AML-193 (cell line): ENCODE data around the gene MYH9.
A peak's percentile ranks its signal among the peaks of the same experiment; 100 is the strongest.
"Not testable (repeated sequence)": the region's sequence is repeated elsewhere in the genome, so short reads cannot be mapped to it uniquely, and the experiment has no call there.

ENCODE experiments used
- DNase-seq, 2 experiments: peaks; one replicate each; lab custom pipeline; 2025; lab: John Stamatoyannopoulos, UW

The MYH9 gene

GRCh38 chr22:36267058-36267457 is 120.7 kb downstream of the MYH9 start:
- no peak for DNase-seq

GRCh38 chr22:36263886-36264664 is 123.7 kb downstream of the MYH9 start:
- DNase-seq = not testable (repeated sequence)

GRCh38 chr22:36263216-36263673 is 124.5 kb downstream of the MYH9 start:
- DNase-seq = peak; percentile 42 to 52

GRCh38 chr22:36262307-36262706 is 125.5 kb downstream of the MYH9 start:
- not testable (repeated sequence) for DNase-seq

GRCh38 chr22:36261675-36262074 is 126.1 kb downstream of the MYH9 start:
- not testable (repeated sequence) for DNase-seq

- no peak for DNase-seq
Measured at GRCh38 chr22:36259615-36260300, 128.0 kb downstream of the MYH9 start.

- DNase-seq = no peak
Measured at GRCh38 chr22:36258701-36259614, 128.8 kb downstream of the MYH9 start.

- DNase-seq = no peak
Measured at GRCh38 chr22:36257948-36258670, 129.7 kb downstream of the MYH9 start.

GRCh38 chr22:36257308-36257707 is 130.5 kb downstream of the MYH9 start:
- no peak for DNase-seq

GRCh38 chr22:36256478-36256877 is 131.3 kb downstream of the MYH9 start:
- no peak for DNase-seq

GRCh38 chr22:36255572-36255971 is 132.2 kb downstream of the MYH9 start:
- not testable (repeated sequence) for DNase-seq

GRCh38 chr22:36253523-36254490 is 134.0 kb downstream of the MYH9 start:
- no peak for DNase-seq

- DNase-seq = peak; percentile 24 to 43
Measured at GRCh38 chr22:36252754-36253522, 134.8 kb downstream of the MYH9 start, which contains the start of gene APOL1. APOL1 (plus strand) TSS chr22:36253133; CDS start chr22:36254956, 1,823 bp downstream.

GRCh38 chr22:36251979-36252608 is 135.7 kb downstream of the MYH9 start:
- DNase-seq = not testable (repeated sequence)

- DNase-seq = not testable (repeated sequence)
Measured at GRCh38 chr22:36250292-36250960, 137.3 kb downstream of the MYH9 start.

- no peak for DNase-seq
Measured at GRCh38 chr22:36249160-36249559, 138.6 kb downstream of the MYH9 start.

- no peak for DNase-seq
Measured at GRCh38 chr22:36247955-36248354, 139.8 kb downstream of the MYH9 start.

- no peak for DNase-seq
Measured at GRCh38 chr22:36246718-36247117, 141.0 kb downstream of the MYH9 start.
